Activated T-cell treated with anti-CD3 and anti-CD28 coated beads, Interleukin-2, amount 50 U/mL, for 4 hours (primary cell): Measurements from ENCODE around the gene SAMD5. TPM values are rescaled to one million over a fixed set of nuclear protein-coding genes. Genes with fewer than 3 reads are reported as not detected.

ENCODE experiments used
- ATAC-seq, 2 donors: fragments of 200-7000 bp; cut with Tn5 transposase; one replicate each; pipeline ENCODE4 v1.10.0; 2021
- DNase-seq: peaks from one replicate; pipeline ENCODE4 v3.0.0-alpha.2; 2020
- H3K27me3 Mint-ChIP-seq: one replicate; pipeline ENCODE4 v1.8.0; 2021; ENCODE audit warnings: low read depth, mixed read lengths
- H3K36me3 Mint-ChIP-seq: one replicate; pipeline ENCODE4 v1.8.0; 2022; ENCODE audit warnings: mixed read lengths; ENCODE audit not compliant: insufficient read depth
- H3K4me1 Mint-ChIP-seq: one replicate; pipeline ENCODE4 v1.8.0; 2021; ENCODE audit warnings: low read depth, mixed read lengths
- H3K4me3 Mint-ChIP-seq: one replicate; pipeline ENCODE4 v1.8.0; 2021; ENCODE audit warnings: mild to moderate bottlenecking, moderate library complexity, mixed read lengths
- H3K9me3 Mint-ChIP-seq: one replicate; pipeline ENCODE4 v1.8.0; 2021; ENCODE audit warnings: mixed read lengths
- total RNA-seq, 3 donors: library from RNA; stranded (reverse); gene quantifications; one replicate each; pipeline ENCODE4 v1.2.1, GENCODE V29; 2021

The SAMD5 gene
- total RNA-seq, result not detected

DNA sequence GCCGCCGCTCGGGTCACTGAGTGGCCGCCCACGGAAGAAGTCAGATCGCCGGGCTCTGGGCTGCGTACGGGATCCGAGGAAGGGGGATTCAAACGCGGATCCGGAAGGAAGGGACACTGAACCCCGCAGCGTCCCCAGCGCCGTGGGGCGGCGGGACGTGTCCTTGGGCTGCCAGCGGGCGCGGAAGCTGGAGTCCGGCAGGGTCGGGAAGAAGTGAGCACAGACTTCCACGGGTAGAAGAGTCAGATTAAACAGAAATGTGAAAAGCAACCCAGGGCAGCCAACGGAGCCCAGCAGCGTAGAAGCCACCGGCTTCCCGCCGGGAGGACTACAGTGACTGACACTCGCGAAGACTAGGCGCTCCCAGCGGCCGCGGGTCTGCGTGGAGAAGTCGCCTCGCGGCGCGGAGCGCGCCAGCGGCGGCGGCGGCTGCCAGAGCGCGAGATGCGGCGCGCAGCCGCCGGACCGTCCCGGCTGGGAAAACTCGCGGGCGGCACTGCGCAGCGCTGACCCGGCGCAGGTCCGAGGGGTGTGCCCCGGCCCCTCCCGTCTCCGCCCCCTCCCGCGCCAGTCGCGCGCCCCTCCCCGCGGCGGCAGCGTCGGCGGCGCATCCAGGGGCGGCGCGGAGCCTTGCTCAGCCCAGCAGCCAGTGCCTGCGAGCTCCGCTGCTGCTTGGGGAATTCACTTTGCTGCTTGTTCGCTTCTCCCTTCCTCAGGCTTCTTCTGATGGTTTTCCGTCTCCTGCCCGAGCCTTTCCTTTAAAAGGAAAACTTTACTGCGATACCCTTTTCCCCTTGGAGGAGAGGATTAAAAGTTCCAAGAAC, at the start of gene SAMD5:
SAMD5 (plus strand) TSS at position 649 of the 824 bp plus-strand sequence. CDS start 239 bp downstream, outside the sequence.
- H3K36me3 Mint-ChIP-seq, result no peaks in the 10 kb centered on the region
- DNase-seq (no peak), ATAC-seq (peak; percentile 56 to 69)
- peaks cover 56% of the 10 kb centered on the region for H3K27me3 Mint-ChIP-seq
- H3K4me3 Mint-ChIP-seq, result peak within 1 kb of the TSS; percentile 66
- H3K4me1 Mint-ChIP-seq, result peaks cover 12% of the 10 kb centered on the region
- H3K9me3 Mint-ChIP-seq, result no peaks in the 10 kb centered on the region

DNA sequence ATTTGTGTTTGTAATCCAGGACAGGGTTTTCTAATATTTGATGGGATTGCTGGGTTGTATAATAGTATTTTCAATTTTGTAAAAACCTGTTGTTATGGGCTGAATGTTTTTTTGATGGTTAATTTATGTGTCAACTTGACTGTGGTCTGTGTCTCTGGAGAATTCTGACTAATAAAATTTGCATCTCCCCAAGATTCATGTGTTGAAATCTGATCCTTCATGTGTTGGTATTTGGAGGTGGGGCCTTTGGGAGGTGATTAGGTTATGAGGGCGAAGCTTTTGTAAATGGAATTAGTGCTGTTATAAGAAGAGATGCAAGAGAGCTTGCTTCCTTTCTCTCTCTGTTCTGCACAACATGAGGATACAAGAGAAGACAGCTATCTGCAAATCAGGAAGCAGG, 48.7 kb upstream of the SAMD5 start:
- ATAC-seq, result no peak

DNA sequence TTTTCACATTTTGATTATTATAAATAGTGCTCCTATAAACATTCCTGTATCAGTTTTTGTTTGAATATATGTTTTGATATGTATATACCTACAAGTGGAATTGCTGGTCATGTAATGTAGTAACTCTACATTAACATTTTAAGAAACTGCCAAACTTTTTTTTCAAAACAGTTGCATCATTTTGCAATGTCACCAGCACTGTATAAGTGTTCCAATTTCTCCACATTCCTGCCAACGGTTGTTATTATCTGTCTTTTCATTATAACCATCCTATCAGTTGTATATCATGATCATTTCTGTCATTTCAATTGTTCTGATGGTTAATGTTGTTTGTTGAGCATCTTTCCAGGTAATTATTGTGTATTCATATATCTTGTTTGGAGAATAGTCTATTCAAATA, 44.8 kb upstream of the SAMD5 start:
- H3K27me3 Mint-ChIP-seq, result peaks cover 6% of the 10 kb centered on the region
- DNase-seq (no peak), ATAC-seq (no peak)
- H3K9me3 Mint-ChIP-seq, result no peaks in the 10 kb centered on the region
- H3K4me1 Mint-ChIP-seq, result no peaks in the 10 kb centered on the region
- no peaks in the 10 kb centered on the region for H3K36me3 Mint-ChIP-seq
- H3K4me3 Mint-ChIP-seq, result no peak overlapping the region

More for the DNA sequence above, 48.7 kb upstream of the SAMD5 start:
- no peak for DNase-seq
- Mint-ChIP-seq H3K4me1 (no peaks in the 10 kb centered on the region), H3K9me3 (no peaks in the 10 kb centered on the region), H3K4me3 (no peak overlapping the region), H3K36me3 (no peaks in the 10 kb centered on the region), H3K27me3 (peaks cover 6% of the 10 kb centered on the region)

DNA sequence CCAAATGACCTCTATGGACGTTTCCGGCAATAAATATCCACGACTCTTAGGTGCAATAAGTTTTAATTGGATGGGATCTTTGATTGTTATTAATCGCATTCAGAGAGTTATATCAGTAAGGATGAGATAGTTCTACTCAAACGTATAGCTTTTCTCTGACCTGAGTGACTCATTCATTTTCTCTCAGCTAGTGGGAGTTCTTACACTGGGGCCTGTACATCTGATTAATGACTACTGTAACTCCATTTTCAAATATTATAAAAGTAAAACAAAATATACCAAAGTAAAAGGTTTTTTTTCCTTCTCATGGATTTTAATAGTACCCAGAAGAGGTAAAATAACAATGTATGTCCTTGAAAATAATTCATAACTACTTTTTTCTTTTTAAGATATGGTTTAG, 41.1 kb upstream of the SAMD5 start:
- no peaks in the 10 kb centered on the region for H3K9me3 Mint-ChIP-seq
- peaks cover 12% of the 10 kb centered on the region for H3K27me3 Mint-ChIP-seq
- no peaks in the 10 kb centered on the region for H3K4me1 Mint-ChIP-seq
- ATAC-seq (no peak), DNase-seq (no peak)
- H3K4me3 Mint-ChIP-seq, result no peak overlapping the region
- no peaks in the 10 kb centered on the region for H3K36me3 Mint-ChIP-seq

DNA sequence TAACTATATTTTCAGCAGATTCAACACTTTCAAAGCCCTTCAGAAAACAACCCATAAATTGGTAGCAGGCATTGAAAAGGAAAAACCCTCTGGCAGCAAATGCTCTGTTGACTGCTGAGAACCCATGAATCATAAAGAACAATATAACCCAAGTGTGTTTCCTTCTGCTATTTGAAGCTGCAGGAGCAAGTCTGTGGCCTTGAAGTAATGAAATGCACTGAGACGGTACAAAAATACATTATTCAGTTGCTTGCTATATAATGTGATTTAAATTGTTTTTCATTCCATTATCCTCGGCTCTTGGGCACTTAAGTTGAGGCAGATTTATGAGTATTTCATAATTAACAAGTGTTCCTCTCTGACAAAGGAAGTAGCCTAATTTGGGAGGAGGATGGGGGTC, 40.6 kb upstream of the SAMD5 start:
- ATAC-seq, result no peak
- Mint-ChIP-seq H3K4me3 (no peak overlapping the region), H3K9me3 (no peaks in the 10 kb centered on the region), H3K27me3 (peaks cover 12% of the 10 kb centered on the region), H3K4me1 (no peaks in the 10 kb centered on the region), H3K36me3 (no peaks in the 10 kb centered on the region)
- DNase-seq, result no peak

DNA sequence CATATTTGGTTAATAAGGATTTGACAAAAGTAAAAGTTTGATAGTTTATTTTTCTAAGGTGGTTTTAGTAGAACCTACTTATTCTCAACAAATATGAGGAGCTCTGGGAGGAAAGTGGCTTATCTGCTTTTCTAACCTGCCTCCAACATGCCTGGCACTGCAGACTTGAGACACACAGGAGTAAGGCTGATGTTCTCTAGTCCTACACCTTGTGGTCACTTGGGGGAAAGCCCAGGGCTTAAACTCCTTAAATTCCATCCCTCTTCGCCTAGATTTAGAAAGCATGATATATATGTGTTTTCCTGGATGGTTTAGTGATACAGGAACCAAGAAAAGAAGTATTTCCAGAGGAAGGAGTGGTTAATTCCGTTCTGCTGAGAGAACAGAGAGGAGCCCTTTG, 39.9 kb upstream of the SAMD5 start:
- DNase-seq (no peak), ATAC-seq (no peak)
- Mint-ChIP-seq H3K9me3 (no peaks in the 10 kb centered on the region), H3K4me3 (no peak overlapping the region), H3K36me3 (no peaks in the 10 kb centered on the region), H3K27me3 (peaks cover 12% of the 10 kb centered on the region), H3K4me1 (no peaks in the 10 kb centered on the region)

DNA sequence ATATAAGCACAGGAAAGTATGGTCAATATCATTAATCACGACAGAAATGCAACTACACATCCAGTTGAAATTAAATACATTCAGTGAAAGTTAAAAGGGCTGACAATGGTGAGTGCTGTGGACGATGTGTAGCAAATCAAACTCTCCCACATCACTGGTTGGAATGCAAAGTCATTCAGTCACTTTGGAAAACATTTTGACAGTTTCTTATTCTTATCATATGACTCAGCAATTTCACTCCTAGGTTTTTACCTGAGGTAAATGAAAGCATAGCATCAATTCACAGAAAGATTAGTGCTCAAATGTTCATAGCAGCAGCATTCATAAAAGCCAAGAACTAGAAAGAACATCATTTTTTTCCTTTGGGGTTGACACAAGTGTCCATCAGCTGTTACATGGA, 28.6 kb upstream of the SAMD5 start:
- no peaks in the 10 kb centered on the region for H3K36me3 Mint-ChIP-seq
- no peak overlapping the region for H3K4me3 Mint-ChIP-seq
- ATAC-seq (no peak), DNase-seq (no peak)
- H3K27me3 Mint-ChIP-seq, result no peaks in the 10 kb centered on the region
- H3K9me3 Mint-ChIP-seq, result peaks cover 9% of the 10 kb centered on the region
- H3K4me1 Mint-ChIP-seq, result no peaks in the 10 kb centered on the region

DNA sequence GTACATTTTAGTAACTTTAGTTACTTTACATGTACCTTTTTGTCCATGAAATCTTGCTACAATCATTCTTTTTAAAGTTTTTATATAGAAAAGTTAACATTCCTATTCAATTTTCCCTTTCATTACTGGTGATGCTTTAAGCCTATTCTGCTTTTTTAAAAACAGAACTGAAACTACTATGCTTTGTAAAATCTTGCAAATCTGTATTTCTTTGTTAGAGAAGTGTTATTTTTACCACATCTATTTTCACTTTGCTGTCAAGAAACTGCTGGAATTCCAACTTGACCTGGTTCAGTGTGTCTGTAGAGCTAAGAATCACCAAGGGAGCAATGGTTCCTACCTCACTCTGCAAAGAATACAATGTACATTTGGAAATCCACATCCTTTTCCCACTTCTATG, 21.8 kb upstream of the SAMD5 start:
- Mint-ChIP-seq H3K4me1 (no peaks in the 10 kb centered on the region), H3K36me3 (no peaks in the 10 kb centered on the region), H3K9me3 (peaks cover 8% of the 10 kb centered on the region), H3K4me3 (no peak overlapping the region), H3K27me3 (peaks cover 3% of the 10 kb centered on the region)
- DNase-seq (no peak), ATAC-seq (no peak)

DNA sequence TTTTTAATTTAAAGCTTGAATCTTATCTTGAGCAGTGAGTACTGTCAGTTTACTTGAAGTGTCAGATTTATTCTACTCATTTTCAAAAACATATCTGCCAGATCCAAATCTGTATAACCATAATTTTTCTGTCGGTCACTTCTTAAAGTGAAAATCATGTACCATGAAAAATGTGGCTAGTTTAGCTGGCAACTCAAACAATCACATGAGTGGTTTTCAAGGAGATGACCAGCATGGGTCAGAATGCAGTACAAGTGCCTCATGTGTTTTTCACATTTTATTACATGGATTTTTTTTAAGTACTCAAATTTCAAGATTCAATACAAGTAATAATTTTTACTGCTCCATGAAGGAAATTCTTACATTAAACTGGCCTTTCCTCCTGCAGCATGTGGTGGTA, 11.0 kb upstream of the SAMD5 start:
- ATAC-seq (no peak), DNase-seq (no peak)
- Mint-ChIP-seq H3K4me3 (no peak overlapping the region), H3K27me3 (peaks cover 10% of the 10 kb centered on the region), H3K9me3 (peaks cover 3% of the 10 kb centered on the region), H3K36me3 (no peaks in the 10 kb centered on the region), H3K4me1 (no peaks in the 10 kb centered on the region)

DNA sequence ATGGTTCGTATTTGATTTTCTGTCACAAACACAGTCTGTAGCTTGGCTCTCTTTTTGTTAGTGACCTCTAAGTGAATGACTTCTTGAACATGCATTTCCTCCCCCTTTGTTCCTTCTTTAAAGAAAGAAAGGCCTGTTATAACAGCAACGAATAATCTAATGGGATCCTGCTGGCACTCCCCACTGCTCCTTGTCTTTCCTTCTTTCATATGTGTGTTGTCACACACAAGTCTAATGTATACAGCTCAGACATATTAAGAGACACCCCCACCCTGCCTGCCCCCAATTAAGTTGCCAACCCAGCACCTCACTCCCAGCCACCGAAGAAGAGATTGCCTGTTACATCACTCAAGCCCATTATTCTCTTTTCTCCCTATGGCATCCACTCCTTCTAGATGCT, 4.9 kb upstream of the SAMD5 start:
- DNase-seq, result no peak
- Mint-ChIP-seq H3K9me3 (no peaks in the 10 kb centered on the region), H3K4me3 (no peak overlapping the region), H3K36me3 (no peaks in the 10 kb centered on the region), H3K4me1 (peaks cover 7% of the 10 kb centered on the region), H3K27me3 (peaks cover 45% of the 10 kb centered on the region)
- no peak for ATAC-seq

DNA sequence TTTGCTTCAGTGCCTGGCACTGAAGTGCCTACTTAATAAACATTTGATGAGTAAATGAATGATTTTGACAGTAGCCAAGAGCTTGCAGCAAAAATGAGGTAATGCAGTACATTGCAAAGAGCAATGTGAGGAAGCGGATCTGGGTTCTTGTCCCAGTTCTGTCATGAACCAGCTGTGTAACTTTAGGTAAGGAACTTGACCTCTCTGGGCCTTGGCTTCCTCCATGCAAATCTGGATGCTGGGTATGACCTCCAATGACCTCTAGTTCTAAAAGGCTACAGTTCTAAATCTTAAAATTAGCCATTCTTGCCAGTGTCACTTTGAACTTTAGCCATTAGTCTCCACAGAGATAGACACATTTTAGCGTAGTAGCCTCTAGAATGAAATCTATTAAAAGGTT, 3.6 kb upstream of the SAMD5 start:
- no peak for ATAC-seq
- H3K4me3 Mint-ChIP-seq, result no peak overlapping the region
- peaks cover 12% of the 10 kb centered on the region for H3K4me1 Mint-ChIP-seq
- no peaks in the 10 kb centered on the region for H3K9me3 Mint-ChIP-seq
- peaks cover 53% of the 10 kb centered on the region for H3K27me3 Mint-ChIP-seq
- H3K36me3 Mint-ChIP-seq, result no peaks in the 10 kb centered on the region
- no peak for DNase-seq

DNA sequence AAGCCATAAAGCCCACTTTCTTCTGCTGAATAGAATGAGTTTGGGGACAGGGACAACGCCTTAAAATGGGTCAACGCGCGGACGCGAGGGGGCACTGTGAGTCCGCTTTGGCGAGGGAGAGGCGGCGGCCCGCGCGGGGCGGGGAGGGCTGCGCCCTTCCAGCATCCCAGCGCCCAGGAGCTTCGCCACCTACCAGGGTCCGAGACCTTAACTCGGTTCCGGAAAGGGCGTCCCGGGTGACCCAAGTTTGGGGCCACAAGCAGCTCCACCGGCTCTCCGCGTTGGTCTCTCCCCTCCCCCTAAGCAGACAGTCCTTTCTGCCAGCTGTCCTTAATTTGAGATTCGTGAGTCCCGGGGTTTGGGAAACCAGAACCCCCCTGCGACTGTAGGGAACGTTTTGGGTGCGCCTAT, 1.8 kb upstream of the SAMD5 start:
- Mint-ChIP-seq H3K4me3 (no peak overlapping the region), H3K36me3 (no peaks in the 10 kb centered on the region)

DNA sequence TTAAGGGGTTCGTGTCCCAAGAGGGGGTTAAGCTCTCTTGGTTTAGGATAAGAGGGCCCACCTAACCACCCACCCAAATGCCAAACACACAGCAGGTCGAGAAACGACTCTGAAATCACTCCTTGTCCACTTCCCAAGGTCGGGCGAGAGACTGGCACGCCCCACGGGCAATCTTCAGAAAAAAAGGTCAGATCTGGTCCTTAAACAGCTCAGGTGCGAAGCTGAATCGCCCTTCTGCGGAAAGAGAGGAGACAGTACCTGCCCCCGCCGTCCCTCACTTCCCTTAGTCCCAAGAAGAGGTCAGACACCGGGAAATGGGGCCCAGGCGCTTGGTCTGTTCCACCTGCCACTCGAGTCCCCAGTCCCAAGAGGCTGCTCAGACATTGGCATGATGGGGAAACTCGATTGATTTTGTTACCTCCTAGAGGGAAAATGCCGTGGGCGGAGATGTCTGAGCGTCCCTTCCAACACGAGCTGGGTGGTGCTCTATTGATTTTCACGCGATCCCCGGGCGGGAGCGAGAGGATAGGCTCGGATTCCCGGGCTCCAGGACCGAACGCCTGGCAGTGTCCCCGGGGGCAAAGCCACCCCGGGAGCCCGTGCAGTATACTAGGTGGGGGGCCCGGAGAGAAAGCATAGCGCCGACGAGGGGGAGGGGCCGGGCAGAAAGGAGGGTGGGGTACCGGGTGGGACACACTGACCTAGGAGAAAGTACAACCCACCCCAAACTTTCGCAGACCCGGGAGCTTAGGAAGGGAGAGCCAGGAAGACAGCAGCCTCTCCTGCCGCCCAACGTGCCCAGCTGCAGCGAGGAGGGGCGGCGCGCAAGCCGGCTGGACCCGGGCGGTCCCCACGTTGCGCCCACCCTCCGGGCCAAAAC, 1.1 kb upstream of the SAMD5 start:
- no peaks in the 10 kb centered on the region for H3K9me3 Mint-ChIP-seq
- no peak for ATAC-seq
- peak overlapping the region; percentile 63 for H3K4me3 Mint-ChIP-seq
- peaks cover 12% of the 10 kb centered on the region for H3K4me1 Mint-ChIP-seq
- H3K27me3 Mint-ChIP-seq, result peaks cover 63% of the 10 kb centered on the region
- no peak for DNase-seq
- no peaks in the 10 kb centered on the region for H3K36me3 Mint-ChIP-seq

More for the DNA sequence above, 1.8 kb upstream of the SAMD5 start:
- H3K27me3 Mint-ChIP-seq, result peaks cover 64% of the 10 kb centered on the region
- no peaks in the 10 kb centered on the region for H3K9me3 Mint-ChIP-seq
- H3K4me1 Mint-ChIP-seq, result peaks cover 12% of the 10 kb centered on the region
- ATAC-seq (peak in 1 of 2 donors; percentile 38), DNase-seq (no peak)

DNA sequence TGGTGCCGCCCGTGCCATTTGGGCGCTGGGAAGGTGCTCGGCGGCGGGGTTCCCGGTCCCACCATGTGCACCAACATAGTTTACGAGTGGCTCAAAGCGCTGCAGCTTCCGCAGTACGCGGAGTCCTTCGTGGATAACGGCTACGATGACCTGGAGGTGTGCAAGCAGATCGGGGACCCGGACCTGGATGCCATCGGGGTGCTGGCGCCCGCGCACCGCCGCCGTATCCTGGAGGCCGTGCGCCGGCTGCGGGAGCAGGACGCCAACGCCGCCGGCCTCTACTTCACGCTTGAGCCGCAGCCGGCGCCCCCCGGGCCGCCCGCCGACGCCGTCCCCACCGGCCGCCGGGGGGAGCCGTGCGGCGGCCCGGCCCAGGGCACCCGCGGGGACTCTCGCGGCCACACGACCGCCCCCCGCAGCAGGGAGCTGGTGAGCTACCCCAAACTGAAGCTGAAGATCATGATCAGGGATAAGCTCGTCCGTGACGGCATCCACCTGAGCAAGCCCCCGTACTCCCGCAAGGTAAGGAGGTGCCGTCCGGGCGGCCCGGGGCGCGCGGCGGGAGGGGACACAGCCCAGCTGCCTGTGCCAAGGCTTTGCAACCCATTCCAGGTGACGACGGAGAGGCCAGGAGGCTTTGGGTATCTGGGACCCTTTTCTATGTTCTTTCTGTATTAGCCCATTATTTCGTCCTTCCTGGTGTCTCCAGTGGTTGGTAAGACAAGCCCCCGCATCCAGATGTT, 547 bp downstream of the SAMD5 start:
- ATAC-seq, result peak in 1 of 2 donors; percentile 25
- peaks cover 53% of the 10 kb centered on the region for H3K27me3 Mint-ChIP-seq

More for the DNA sequence above, 547 bp downstream of the SAMD5 start:
- no peak for DNase-seq
- Mint-ChIP-seq H3K36me3 (no peaks in the 10 kb centered on the region), H3K4me1 (peaks cover 12% of the 10 kb centered on the region), H3K9me3 (no peaks in the 10 kb centered on the region), H3K4me3 (peak overlapping the region; percentile 66)
